DMS53 (cell line): ENCODE data around the gene CCL8.
A peak's percentile ranks its signal among the peaks of the same experiment; 100 is the strongest.

ENCODE experiments used
- DNase-seq: peaks from one replicate; lab custom pipeline; 2025; lab: John Stamatoyannopoulos, UW

CCL8 gene

GRCh38 chr17:34319039-34319483, at the start of gene CCL8:
Gene CCL8, plus strand, starts transcription at chr17:34319435. Its CDS starts 67 bp downstream, at chr17:34319502.
- DNase-seq: no peak

GRCh38 chr17:34269969-34270368, 49.3 kb upstream of the CCL8 start, which contains the start of gene CCL7:
Gene CCL7, plus strand, starts transcription at chr17:34270221. Its CDS starts 70 bp downstream, at chr17:34270291.
- no peak for DNase-seq

- DNase-seq: peak; percentile 2
Measured at GRCh38 chr17:34275881-34276280, 43.4 kb upstream of the CCL8 start.

- DNase-seq: no peak
Measured at GRCh38 chr17:34276826-34277225, 42.4 kb upstream of the CCL8 start.

GRCh38 chr17:34283571-34283970, 35.7 kb upstream of the CCL8 start:
- DNase-seq: no peak

GRCh38 chr17:34285286-34285792, 33.9 kb upstream of the CCL8 start, which contains the start of gene CCL11:
Gene CCL11, plus strand, starts transcription at chr17:34285742. Its CDS starts 67 bp downstream, at chr17:34285809.
- no peak for DNase-seq

- DNase-seq: no peak
Measured at GRCh38 chr17:34287875-34288274, 31.4 kb upstream of the CCL8 start.

- no peak for DNase-seq
Measured at GRCh38 chr17:34290586-34290985, 28.6 kb upstream of the CCL8 start.

- DNase-seq: no peak
Measured at GRCh38 chr17:34291721-34292348, 27.4 kb upstream of the CCL8 start.

GRCh38 chr17:34299027-34299426, 20.2 kb upstream of the CCL8 start:
- no peak for DNase-seq

- no peak for DNase-seq
Measured at GRCh38 chr17:34299956-34300577, 19.2 kb upstream of the CCL8 start.

GRCh38 chr17:34300652-34301370, 18.4 kb upstream of the CCL8 start:
- DNase-seq: no peak

GRCh38 chr17:34301986-34302385, 17.2 kb upstream of the CCL8 start:
- no peak for DNase-seq

- no peak for DNase-seq
Measured at GRCh38 chr17:34302636-34303035, 16.6 kb upstream of the CCL8 start.

- no peak for DNase-seq
Measured at GRCh38 chr17:34303606-34304005, 15.6 kb upstream of the CCL8 start.

GRCh38 chr17:34305061-34305460, 14.2 kb upstream of the CCL8 start:
- no peak for DNase-seq

- no peak for DNase-seq
Measured at GRCh38 chr17:34305606-34306005, 13.6 kb upstream of the CCL8 start.

- DNase-seq: no peak
Measured at GRCh38 chr17:34306466-34306865, 12.8 kb upstream of the CCL8 start.

GRCh38 chr17:34307110-34307509, 12.1 kb upstream of the CCL8 start:
- no peak for DNase-seq

- no peak for DNase-seq
Measured at GRCh38 chr17:34308371-34308770, 10.9 kb upstream of the CCL8 start.

- DNase-seq: no peak
Measured at GRCh38 chr17:34311291-34311690, 7.9 kb upstream of the CCL8 start.

- DNase-seq: no peak
Measured at GRCh38 chr17:34312080-34312479, 7.2 kb upstream of the CCL8 start.

- no peak for DNase-seq
Measured at GRCh38 chr17:34313164-34313563, 6.1 kb upstream of the CCL8 start.
